Osteocyte (in vitro differentiated cells): Measurements from ENCODE around the gene TRIP13. TPM values are rescaled to one million over a fixed set of nuclear protein-coding genes. Genes with fewer than 3 reads are reported as not detected.

Experiments
- DNase-seq: peaks from one replicate; pipeline ENCODE4 v3.0.0; 2021; ENCODE audit warnings: mixed read lengths; ENCODE audit not compliant: unreplicated experiment; ENCODE audit errors: extremely low spot score
- H3K27ac Mint-ChIP-seq: one replicate; pipeline ENCODE4 v1.8.0; 2021; ENCODE audit warnings: mild to moderate bottlenecking, mixed read lengths; ENCODE audit not compliant: unreplicated experiment
- H3K27me3 Mint-ChIP-seq: one replicate; pipeline ENCODE4 v1.8.0; 2021; ENCODE audit warnings: mixed read lengths; ENCODE audit not compliant: unreplicated experiment
- H3K36me3 Mint-ChIP-seq: one replicate; pipeline ENCODE4 v1.8.0; 2021; ENCODE audit warnings: mixed read lengths; ENCODE audit not compliant: unreplicated experiment
- H3K4me1 Mint-ChIP-seq: one replicate; pipeline ENCODE4 v1.8.0; 2021; ENCODE audit warnings: mixed read lengths; ENCODE audit not compliant: unreplicated experiment
- H3K4me3 Mint-ChIP-seq: one replicate; pipeline ENCODE4 v1.8.0; 2021; ENCODE audit warnings: mild to moderate bottlenecking, moderate library complexity, mixed read lengths; ENCODE audit not compliant: unreplicated experiment
- H3K9me3 Mint-ChIP-seq: one replicate; pipeline ENCODE4 v1.8.0; 2021; ENCODE audit warnings: mixed read lengths; ENCODE audit not compliant: unreplicated experiment
- total RNA-seq: library from RNA; stranded (reverse); gene quantifications from 2 replicates; pipeline ENCODE4 v1.2.1, GENCODE V29; 2021
- TF ChIP-seq, protein P1 (sequence below): fragments of 200-600 bp; sonication (generic); IDR thresholded peaks from 2 replicates; pipeline ENCODE4 v1.5.0; 2021; ENCODE audit warnings: antibody characterized with exemption, mild to moderate bottlenecking, moderate library complexity

The TRIP13 gene
- total RNA-seq, 1 donor from 2014 or later = 6.9 TPM

DNA sequence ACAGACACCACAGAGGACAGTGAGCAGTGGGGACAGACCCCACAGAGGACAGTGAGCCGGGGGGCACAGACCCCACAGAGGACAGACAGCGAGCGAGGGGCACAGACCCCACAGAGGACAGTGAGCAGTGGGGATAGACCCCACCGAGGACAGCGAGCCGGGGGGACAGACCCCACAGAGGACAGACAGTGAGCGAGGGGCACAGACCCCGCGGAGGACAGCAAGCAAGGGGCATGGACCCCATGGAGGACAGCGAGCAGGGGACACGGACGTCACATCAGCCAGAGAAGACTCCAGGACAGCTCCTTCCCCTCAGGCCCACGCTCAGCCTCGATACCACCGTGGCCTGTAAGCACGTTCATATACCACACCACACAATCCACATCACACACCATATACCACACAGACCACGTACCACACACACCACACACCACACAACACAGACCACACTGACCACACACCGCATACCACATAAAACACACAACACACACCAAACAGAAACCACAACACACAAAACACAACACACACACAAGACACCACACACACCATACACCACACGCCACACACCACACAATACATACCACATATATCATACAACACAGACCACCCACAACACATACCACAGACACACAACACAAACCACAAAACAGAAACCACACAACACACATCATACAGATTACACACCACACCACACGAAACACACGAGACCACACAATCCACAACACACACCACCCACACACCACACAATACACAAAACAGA lies 36.7 kb upstream of the TRIP13 start:
- Mint-ChIP-seq H3K9me3 (no peaks in the 10 kb centered on the region), H3K4me1 (no peaks in the 10 kb centered on the region), H3K36me3 (no peaks in the 10 kb centered on the region), H3K4me3 (no peak overlapping the region), H3K27me3 (peaks cover 6% of the 10 kb centered on the region), H3K27ac (no peak overlapping the region)
- TF ChIP-seq, protein P1, sequence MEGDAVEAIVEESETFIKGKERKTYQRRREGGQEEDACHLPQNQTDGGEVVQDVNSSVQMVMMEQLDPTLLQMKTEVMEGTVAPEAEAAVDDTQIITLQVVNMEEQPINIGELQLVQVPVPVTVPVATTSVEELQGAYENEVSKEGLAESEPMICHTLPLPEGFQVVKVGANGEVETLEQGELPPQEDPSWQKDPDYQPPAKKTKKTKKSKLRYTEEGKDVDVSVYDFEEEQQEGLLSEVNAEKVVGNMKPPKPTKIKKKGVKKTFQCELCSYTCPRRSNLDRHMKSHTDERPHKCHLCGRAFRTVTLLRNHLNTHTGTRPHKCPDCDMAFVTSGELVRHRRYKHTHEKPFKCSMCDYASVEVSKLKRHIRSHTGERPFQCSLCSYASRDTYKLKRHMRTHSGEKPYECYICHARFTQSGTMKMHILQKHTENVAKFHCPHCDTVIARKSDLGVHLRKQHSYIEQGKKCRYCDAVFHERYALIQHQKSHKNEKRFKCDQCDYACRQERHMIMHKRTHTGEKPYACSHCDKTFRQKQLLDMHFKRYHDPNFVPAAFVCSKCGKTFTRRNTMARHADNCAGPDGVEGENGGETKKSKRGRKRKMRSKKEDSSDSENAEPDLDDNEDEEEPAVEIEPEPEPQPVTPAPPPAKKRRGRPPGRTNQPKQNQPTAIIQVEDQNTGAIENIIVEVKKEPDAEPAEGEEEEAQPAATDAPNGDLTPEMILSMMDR = no peak
- DNase-seq = no peak

DNA sequence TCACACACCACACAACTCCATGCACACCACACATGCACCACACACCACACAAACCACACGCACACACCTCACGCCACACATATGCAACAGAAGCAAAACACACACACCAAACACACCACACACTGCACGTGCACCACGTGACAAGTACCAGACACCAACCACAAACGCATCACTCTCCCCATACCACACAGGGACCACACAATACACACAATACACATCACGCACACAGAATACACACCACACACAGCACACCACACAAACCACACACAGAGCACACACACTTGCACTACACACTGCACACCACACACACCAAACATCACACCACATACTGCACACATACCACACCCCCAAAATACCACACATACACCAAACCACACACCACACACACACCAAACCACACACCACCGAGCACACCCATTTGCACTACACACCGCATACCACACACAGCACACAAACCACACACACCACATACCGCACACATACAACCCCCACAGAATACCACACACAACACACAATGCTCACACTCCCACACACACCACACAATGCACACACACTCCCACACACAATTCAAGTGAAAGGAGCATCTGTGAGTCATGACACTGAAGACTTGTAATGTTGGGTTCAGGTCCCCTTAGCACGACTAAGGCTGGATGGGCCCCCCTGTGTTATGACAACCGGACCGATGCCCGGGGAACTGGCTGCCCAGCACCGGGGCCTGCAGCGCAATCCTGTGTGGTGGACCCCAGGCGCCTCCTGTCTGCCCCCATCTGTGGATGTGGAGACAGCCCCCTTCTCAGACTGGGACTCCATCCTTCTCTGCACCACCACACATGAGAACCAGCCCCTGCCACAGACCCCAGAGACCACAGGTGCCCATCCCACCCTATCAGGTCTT lies 35.9 kb upstream of the TRIP13 start:
- Mint-ChIP-seq H3K4me1 (no peaks in the 10 kb centered on the region), H3K4me3 (no peak overlapping the region), H3K36me3 (no peaks in the 10 kb centered on the region), H3K27ac (no peak overlapping the region), H3K9me3 (no peaks in the 10 kb centered on the region), H3K27me3 (peaks cover 6% of the 10 kb centered on the region)
- DNase-seq = no peak
- TF ChIP-seq, protein P1 = no peak

DNA sequence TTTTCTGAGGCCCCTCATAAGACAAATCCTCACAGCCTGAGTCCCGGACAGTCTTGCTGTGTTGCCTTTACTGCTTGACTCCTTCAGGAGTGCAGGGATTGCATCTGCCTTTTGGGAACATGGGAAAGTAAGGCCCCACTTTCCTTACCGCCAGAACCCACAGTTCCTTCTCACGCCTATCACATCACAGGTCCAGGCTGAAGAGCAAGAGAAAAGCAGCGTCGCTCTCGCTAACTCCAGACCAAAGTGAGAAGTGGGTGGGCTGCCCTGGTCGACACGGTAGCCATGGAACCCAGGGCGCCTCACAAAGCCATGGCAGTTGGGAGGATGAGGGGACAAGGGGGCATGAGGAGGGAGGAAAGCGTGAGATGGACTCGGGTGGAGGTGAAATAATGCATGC lies 34.0 kb upstream of the TRIP13 start:
- TF ChIP-seq, protein P1 = no peak
- Mint-ChIP-seq H3K4me1 (no peaks in the 10 kb centered on the region), H3K27me3 (no peaks in the 10 kb centered on the region), H3K27ac (no peak overlapping the region), H3K36me3 (peaks cover 5% of the 10 kb centered on the region), H3K9me3 (no peaks in the 10 kb centered on the region), H3K4me3 (no peak overlapping the region)
- DNase-seq = no peak

DNA sequence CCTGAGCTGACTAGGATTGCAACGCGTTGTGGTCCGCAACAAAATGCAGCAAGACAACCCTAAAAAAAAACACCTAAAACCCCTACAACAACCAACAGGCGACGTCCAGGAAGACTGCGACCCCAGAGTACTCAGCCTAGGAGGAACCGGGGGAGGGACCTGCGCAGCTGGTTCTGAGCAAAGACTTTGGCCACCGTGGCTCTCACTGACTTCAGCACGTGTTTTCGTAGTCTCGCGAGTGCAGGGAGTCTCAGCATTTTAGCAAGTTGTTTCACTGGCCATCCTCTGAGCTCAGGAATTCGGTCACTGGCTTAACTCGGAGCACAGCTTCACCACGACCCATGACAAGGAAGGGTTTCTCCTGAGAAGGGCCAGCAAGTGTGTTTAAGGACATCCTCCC lies 33.3 kb upstream of the TRIP13 start:
- no peak overlapping the region for H3K4me3 Mint-ChIP-seq
- H3K27ac Mint-ChIP-seq = no peak overlapping the region
- peaks cover 10% of the 10 kb centered on the region for H3K36me3 Mint-ChIP-seq
- H3K27me3 Mint-ChIP-seq = no peaks in the 10 kb centered on the region
- H3K4me1 Mint-ChIP-seq = no peaks in the 10 kb centered on the region
- TF ChIP-seq, protein P1 = no peak
- H3K9me3 Mint-ChIP-seq = no peaks in the 10 kb centered on the region
- DNase-seq = no peak

DNA sequence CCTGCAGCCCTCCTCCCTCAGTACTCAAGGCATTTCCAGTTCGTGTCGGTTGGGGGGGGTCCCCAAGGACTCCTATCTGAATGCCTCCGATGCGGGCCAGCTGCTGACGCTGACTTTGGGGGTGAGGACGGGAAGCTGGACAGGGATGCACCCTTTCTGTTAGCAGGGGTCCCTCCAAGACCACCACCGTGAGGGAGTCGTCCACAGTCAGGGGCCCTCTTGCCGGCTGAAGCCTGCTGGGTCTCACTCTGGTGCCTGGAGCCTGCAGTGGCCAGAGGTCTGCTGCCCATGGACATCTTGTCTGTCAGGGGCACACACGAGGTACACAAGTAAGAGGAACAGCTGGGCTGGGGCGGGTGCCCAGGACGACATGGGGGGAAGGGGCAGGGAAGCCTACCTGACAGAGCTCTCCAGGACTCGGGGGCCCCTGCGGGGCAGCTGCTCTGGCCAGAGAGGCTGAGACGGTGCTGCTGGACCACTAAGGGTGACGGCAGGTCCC lies 32.8 kb upstream of the TRIP13 start:
- H3K27me3 Mint-ChIP-seq = no peaks in the 10 kb centered on the region
- H3K4me1 Mint-ChIP-seq = no peaks in the 10 kb centered on the region
- H3K4me3 Mint-ChIP-seq = no peak overlapping the region
- no peaks in the 10 kb centered on the region for H3K9me3 Mint-ChIP-seq
- H3K27ac Mint-ChIP-seq = no peak overlapping the region
- DNase-seq = no peak
- TF ChIP-seq, protein P1 = no peak
- peaks cover 11% of the 10 kb centered on the region for H3K36me3 Mint-ChIP-seq
